Measurements from ENCODE around the gene FAM98C.

- TF ChIP-seq, protein P1, sequence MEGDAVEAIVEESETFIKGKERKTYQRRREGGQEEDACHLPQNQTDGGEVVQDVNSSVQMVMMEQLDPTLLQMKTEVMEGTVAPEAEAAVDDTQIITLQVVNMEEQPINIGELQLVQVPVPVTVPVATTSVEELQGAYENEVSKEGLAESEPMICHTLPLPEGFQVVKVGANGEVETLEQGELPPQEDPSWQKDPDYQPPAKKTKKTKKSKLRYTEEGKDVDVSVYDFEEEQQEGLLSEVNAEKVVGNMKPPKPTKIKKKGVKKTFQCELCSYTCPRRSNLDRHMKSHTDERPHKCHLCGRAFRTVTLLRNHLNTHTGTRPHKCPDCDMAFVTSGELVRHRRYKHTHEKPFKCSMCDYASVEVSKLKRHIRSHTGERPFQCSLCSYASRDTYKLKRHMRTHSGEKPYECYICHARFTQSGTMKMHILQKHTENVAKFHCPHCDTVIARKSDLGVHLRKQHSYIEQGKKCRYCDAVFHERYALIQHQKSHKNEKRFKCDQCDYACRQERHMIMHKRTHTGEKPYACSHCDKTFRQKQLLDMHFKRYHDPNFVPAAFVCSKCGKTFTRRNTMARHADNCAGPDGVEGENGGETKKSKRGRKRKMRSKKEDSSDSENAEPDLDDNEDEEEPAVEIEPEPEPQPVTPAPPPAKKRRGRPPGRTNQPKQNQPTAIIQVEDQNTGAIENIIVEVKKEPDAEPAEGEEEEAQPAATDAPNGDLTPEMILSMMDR (IDR thresholded peaks at IDR 0.05) = no peak
- TF ChIP-seq POLR2A (IDR thresholded peaks at IDR 0.05) = no peak
These were observed 40.6 kb downstream of the FAM98C start for GRCh38 chr19:38443458-38443999.

Data from Peyer's patch (tissue), 4 donors.